HG03575 (cell line): ENCODE results near the gene PDIA3.
"Not testable (repeated sequence)": the region's sequence is repeated elsewhere in the genome, so short reads cannot be mapped to it uniquely, and the experiment has no call there.

Source experiments
- ATAC-seq: cut with Tn5 transposase; IDR thresholded peaks from one replicate; pipeline ENCODE4 v1.9.1; 2021; ENCODE audit not compliant: unreplicated experiment, insufficient number of reproducible peaks, low FRiP score; ENCODE audit errors: extremely low read depth

Gene PDIA3

GRCh38 chr15:43808435-43808950 lies 62.3 kb downstream of the PDIA3 start:
- no peak for ATAC-seq

GRCh38 chr15:43808960-43809678 lies 62.9 kb downstream of the PDIA3 start:
- ATAC-seq, result no peak

- ATAC-seq, result not testable (repeated sequence)
Measured at GRCh38 chr15:43815064-43815463, 68.8 kb downstream of the PDIA3 start.

DNA sequence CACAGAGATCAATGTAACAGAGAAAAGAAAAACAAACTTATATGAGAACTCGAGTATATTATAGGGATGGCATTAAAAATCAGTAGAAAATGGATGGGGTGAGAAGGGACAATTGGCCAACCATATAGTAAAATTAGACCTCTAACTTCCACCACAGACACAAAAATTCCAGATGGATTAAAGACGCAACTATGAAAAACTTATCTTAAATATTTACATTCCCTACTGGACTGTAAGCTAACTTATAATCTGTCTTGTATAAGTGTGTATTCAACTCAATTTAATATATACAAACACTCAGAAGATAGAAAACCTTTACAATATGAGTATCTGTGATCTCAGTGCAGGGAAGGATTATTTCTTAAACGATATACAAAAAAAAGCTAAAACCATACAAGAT lies 75.3 kb downstream of the PDIA3 start:
- no peak for ATAC-seq
